Natural killer cell (primary cell): ENCODE measurements around the gene TAB2. TPM values are rescaled to one million over a fixed set of nuclear protein-coding genes. Genes with fewer than 3 reads are reported as not detected.

Experiments used
- ATAC-seq, 3 donors: fragments of 150-1000 bp in 2 of 3; fragments of 200-7000 bp in 1 of 3; cut with Tn5 transposase; 1 replicate in 1 of 3; 2 replicates in 2 of 3; pipeline ENCODE4 v1.10.0; 2021; ENCODE audit warnings: mild to moderate bottlenecking in 2 of 3, moderate library complexity in 2 of 3
- DNase-seq, 2 donors: peaks; one replicate each; pipeline versions ENCODE4 v3.0.0 to v3.0.0-alpha.2; 2013 to 2021; ENCODE audit warnings: mixed read lengths in 1 of 2
- H3K27ac ChIP-seq: one replicate; pipeline ENCODE4 v1.5.1; 2013; ENCODE audit warnings: mild to moderate bottlenecking, low read length
- H3K27me3 ChIP-seq: one replicate; pipeline ENCODE4 v1.6.1; 2013; ENCODE audit warnings: low read length; ENCODE audit not compliant: control insufficient read depth, insufficient read depth
- H3K36me3 ChIP-seq: one replicate; pipeline ENCODE4 v1.6.1; 2013; ENCODE audit warnings: low read length; ENCODE audit not compliant: control insufficient read depth, insufficient read depth
- H3K4me1 ChIP-seq: one replicate; pipeline ENCODE4 v1.6.1; 2013; ENCODE audit warnings: low read length; ENCODE audit not compliant: control insufficient read depth, insufficient read depth
- H3K4me3 ChIP-seq: one replicate; pipeline ENCODE4 v1.5.1; 2013; ENCODE audit warnings: low read length
- H3K9me3 ChIP-seq: one replicate; pipeline ENCODE4 v1.6.1; 2013; ENCODE audit warnings: low read length; ENCODE audit not compliant: control insufficient read depth, insufficient read depth
- H3K27ac Mint-ChIP-seq, 2 donors: one replicate each; pipeline ENCODE4 v1.8.0; 2022; ENCODE audit warnings: mild to moderate bottlenecking in 2 of 2, mixed read lengths in 2 of 2, moderate library complexity in 1 of 2
- H3K27me3 Mint-ChIP-seq, 2 donors: one replicate each; pipeline ENCODE4 v1.8.0; 2022; ENCODE audit warnings: low read depth in 2 of 2, mixed read lengths in 2 of 2
- H3K36me3 Mint-ChIP-seq: one replicate; pipeline ENCODE4 v1.8.0; 2022; ENCODE audit warnings: mixed read lengths
- H3K4me1 Mint-ChIP-seq, 2 donors: one replicate each; pipeline ENCODE4 v1.8.0; 2022; ENCODE audit warnings: mixed read lengths in 2 of 2
- H3K4me3 Mint-ChIP-seq: one replicate; pipeline ENCODE4 v1.8.0; 2022; ENCODE audit warnings: mild to moderate bottlenecking, moderate library complexity, mixed read lengths
- H3K9me3 Mint-ChIP-seq, 2 donors: one replicate each; pipeline ENCODE4 v1.8.0; 2022; ENCODE audit warnings: mixed read lengths in 2 of 2
- CTCF ChIP-seq: fragments of 200-600 bp; IDR thresholded peaks from one replicate; pipeline ENCODE4 v1.8.0; 2022; ENCODE audit warnings: antibody characterized with exemption
- WGBS: methylation state at CpG from one replicate; pipeline ENCODE4 v1.1.7; 2013; ENCODE audit warnings: missing lambda C conversion rate; ENCODE audit not compliant: insufficient coverage; 5-methylcytosine and 5-hydroxymethylcytosine counted together
- intact Hi-C: fragments of 100-400 bp; cut with micrococcal nuclease; formaldehyde crosslinking; loops from one replicate; pipeline ENCODE4 v1.14.2; 2022
- total RNA-seq, 4 donors: library from RNA; stranded (reverse); fragments of 120-200 nt in 1 of 4; gene quantifications; one replicate each; pipeline versions ENCODE4 v1.2.3 to v1.2.4, GENCODE V29; 2013 to 2022

Gene TAB2
- total RNA-seq = 10 to 100 TPM; 65.7 to 74.9 (median 68.9) TPM
- 68.3 TPM for total RNA-seq (2013)

GRCh38 chr6:149317644-149318571 is at the start of gene TAB2:
Gene TAB2 (plus strand): TSS chr6:149317712. CDS start chr6:149369998, 52,286 bp downstream.
- H3K27me3 Mint-ChIP-seq = peaks cover 0 to 4% of the 10 kb centered on the region in 2 donors
- intact Hi-C loops = loop anchor here (2.0 to 10.0 kb wide), 4 partner anchors 17 to 753 kb away; partner anchors contain the start of gene UST
- no peak for TF ChIP-seq CTCF

GRCh38 chr6:149268146-149268545 is 49.4 kb upstream of the TAB2 start:
- Histone ChIP-seq H3K4me3 (no peak overlapping the region), H3K9me3 (no peaks in the 10 kb centered on the region), H3K27me3 (no peaks in the 10 kb centered on the region), H3K36me3 (no peaks in the 10 kb centered on the region), H3K4me1 (peaks cover 31% of the 10 kb centered on the region), H3K27ac (no peak overlapping the region)
- ATAC-seq (no peak), DNase-seq (no peak)
- Mint-ChIP-seq H3K36me3 (no peaks in the 10 kb centered on the region), H3K27ac (no peak overlapping the region), H3K4me1 (peaks cover 19 to 21% of the 10 kb centered on the region in 2 donors), H3K9me3 (no peaks in the 10 kb centered on the region), H3K4me3 (no peak overlapping the region), H3K27me3 (peaks cover 7 to 34% of the 10 kb centered on the region in 2 donors)
- TF ChIP-seq CTCF = no peak
- intact Hi-C loops = no loop called here
- 97% methylated on average over 5 of the region's 5 CpGs for WGBS

More at GRCh38 chr6:149317644-149318571, at the start of gene TAB2:
- H3K27ac ChIP-seq = peak within 1 kb of the TSS; percentile 84
- 0% methylated on average over 80 of the region's 92 CpGs for WGBS
- H3K4me1 ChIP-seq = peaks cover 9% of the 10 kb centered on the region
- H3K27ac Mint-ChIP-seq = peak within 1 kb of the TSS; percentile 83 to 92
- peak within 1 kb of the TSS; percentile 71 for H3K4me3 ChIP-seq
- H3K27me3 ChIP-seq = no peaks in the 10 kb centered on the region
- ATAC-seq = peak; percentile 32 to 49 (median 41)
- H3K4me1 Mint-ChIP-seq = peaks cover 32 to 33% of the 10 kb centered on the region in 2 donors
- H3K36me3 ChIP-seq = no peaks in the 10 kb centered on the region
- H3K36me3 Mint-ChIP-seq = no peaks in the 10 kb centered on the region
- H3K9me3 Mint-ChIP-seq = no peaks in the 10 kb centered on the region
- no peaks in the 10 kb centered on the region for H3K9me3 ChIP-seq
- DNase-seq = peak; percentile 47 to 73
- peak within 1 kb of the TSS; percentile 93 for H3K4me3 Mint-ChIP-seq

- WGBS = 100% methylated on average over 1 of the region's 1 CpG
- H3K36me3 Mint-ChIP-seq = no peaks in the 10 kb centered on the region
- H3K9me3 ChIP-seq = no peaks in the 10 kb centered on the region
- no peaks in the 10 kb centered on the region for H3K27me3 ChIP-seq
- no peak for TF ChIP-seq CTCF
- peaks cover 36% of the 10 kb centered on the region for H3K4me1 ChIP-seq
- no peak for ATAC-seq
- intact Hi-C loops = no loop called here
- no peak overlapping the region for H3K27ac Mint-ChIP-seq
- H3K36me3 ChIP-seq = no peaks in the 10 kb centered on the region
- H3K4me3 ChIP-seq = no peak overlapping the region
- peaks cover 7 to 34% of the 10 kb centered on the region in 2 donors for H3K27me3 Mint-ChIP-seq
- DNase-seq = no peak
- no peak overlapping the region for H3K4me3 Mint-ChIP-seq
- H3K27ac ChIP-seq = no peak overlapping the region
- H3K9me3 Mint-ChIP-seq = no peaks in the 10 kb centered on the region
- H3K4me1 Mint-ChIP-seq = peaks cover 25 to 27% of the 10 kb centered on the region in 2 donors
Measured at GRCh38 chr6:149268768-149269167, 48.7 kb upstream of the TAB2 start.
